Measurements from ENCODE around the gene POU2AF2. TPM values are rescaled to one million over a fixed set of nuclear protein-coding genes. Genes with fewer than 3 reads are reported as not detected.

The POU2AF2 gene
- total RNA-seq, 1 donor: not detected

DNA sequence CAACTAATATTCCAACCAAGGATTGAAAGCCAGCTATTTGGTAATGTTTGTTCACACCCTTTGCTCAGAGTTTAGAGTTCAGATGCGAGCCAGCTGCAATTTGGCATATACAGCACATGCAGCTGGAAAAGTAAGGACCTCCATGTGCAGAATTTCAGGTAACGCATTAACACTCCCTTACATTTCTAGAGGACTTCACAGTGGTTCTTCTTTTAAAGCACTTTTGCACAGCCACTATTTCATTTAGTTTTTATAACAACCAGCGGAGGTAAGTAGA lies 56.3 kb downstream of the POU2AF2 start:
- no peak overlapping the region for H3K4me3 ChIP-seq (ENCODE audit: low read depth, low read length)
- TF ChIP-seq, protein P1, sequence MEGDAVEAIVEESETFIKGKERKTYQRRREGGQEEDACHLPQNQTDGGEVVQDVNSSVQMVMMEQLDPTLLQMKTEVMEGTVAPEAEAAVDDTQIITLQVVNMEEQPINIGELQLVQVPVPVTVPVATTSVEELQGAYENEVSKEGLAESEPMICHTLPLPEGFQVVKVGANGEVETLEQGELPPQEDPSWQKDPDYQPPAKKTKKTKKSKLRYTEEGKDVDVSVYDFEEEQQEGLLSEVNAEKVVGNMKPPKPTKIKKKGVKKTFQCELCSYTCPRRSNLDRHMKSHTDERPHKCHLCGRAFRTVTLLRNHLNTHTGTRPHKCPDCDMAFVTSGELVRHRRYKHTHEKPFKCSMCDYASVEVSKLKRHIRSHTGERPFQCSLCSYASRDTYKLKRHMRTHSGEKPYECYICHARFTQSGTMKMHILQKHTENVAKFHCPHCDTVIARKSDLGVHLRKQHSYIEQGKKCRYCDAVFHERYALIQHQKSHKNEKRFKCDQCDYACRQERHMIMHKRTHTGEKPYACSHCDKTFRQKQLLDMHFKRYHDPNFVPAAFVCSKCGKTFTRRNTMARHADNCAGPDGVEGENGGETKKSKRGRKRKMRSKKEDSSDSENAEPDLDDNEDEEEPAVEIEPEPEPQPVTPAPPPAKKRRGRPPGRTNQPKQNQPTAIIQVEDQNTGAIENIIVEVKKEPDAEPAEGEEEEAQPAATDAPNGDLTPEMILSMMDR (IDR thresholded peaks at IDR 0.05; ENCODE audit: insufficient read depth, low read depth, low read length): no peak
- no peak for DNase-seq (ENCODE audit: low read depth)

GRCh38 chr11:111302298-111302697 lies 56.8 kb downstream of the POU2AF2 start:
- no peak overlapping the region for H3K4me3 ChIP-seq (ENCODE audit: low read depth, low read length)
- no peak for DNase-seq (ENCODE audit: low read depth)
- TF ChIP-seq, protein P1 (IDR thresholded peaks at IDR 0.05; ENCODE audit: insufficient read depth, low read depth, low read length): no peak

- DNase-seq (ENCODE audit: low read depth): no peak
- H3K4me3 ChIP-seq (ENCODE audit: low read depth, low read length): no peak overlapping the region
- TF ChIP-seq, protein P1 (IDR thresholded peaks at IDR 0.05; ENCODE audit: insufficient read depth, low read depth, low read length): no peak
Measured at GRCh38 chr11:111303461-111303860, 57.9 kb downstream of the POU2AF2 start.

DNA sequence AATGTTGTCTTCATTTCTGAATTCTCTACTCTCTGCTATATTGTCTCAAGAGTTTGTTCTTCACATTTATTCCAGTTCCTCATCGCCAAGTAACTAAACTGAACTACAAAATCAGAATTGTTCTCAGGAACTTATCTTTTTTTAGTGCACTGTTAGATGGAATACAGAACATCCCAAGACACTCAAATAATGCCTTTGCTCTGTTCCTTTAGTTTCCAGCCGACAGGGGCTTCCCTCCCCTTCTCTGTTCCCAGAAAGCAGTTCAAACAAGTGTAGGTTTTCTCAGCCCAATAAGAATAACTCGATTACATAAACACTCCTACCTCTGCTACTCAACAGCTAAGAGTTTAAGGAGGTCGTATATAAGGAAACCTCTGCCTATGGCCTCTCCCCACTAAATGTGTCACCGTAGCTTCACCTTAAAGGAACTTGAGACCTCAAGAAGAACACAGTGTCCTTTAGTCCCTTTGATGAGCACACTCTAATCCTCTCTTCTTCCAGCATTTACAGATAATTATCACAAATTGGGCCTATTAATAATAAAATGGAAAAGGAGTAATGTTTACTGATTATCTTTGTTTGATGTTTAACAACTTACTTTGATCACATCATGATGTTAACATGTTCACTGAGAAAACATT lies 59.8 kb downstream of the POU2AF2 start:
- TF ChIP-seq, protein P1 (IDR thresholded peaks at IDR 0.05; ENCODE audit: insufficient read depth, low read depth, low read length): no peak
- H3K4me3 ChIP-seq (ENCODE audit: low read depth, low read length): no peak overlapping the region
- no peak for DNase-seq (ENCODE audit: low read depth)

DNA sequence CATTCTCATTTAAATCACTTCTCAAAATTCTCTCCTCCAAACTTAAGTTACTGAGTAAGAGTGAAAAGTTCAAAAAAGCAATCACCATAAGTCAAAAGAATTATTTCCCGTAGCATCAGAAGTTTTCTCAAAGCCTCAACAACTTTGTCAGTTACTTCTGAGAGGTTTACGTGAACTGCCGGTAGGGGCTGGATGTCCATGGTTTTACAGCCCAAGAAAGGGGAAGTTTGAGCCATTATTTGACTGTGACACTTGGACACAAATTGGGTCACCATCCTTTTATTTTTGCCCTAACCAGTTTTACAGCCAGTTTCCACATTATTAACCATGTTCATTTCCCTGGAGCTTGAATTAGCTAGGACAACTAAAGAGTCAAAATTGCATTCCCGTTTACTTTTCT lies 60.4 kb downstream of the POU2AF2 start:
- TF ChIP-seq, protein P1 (IDR thresholded peaks at IDR 0.05; ENCODE audit: insufficient read depth, low read depth, low read length): no peak
- no peak for DNase-seq (ENCODE audit: low read depth)
- H3K4me3 ChIP-seq (ENCODE audit: low read depth, low read length): no peak overlapping the region

GRCh38 chr11:111306321-111306720 lies 60.8 kb downstream of the POU2AF2 start:
- H3K4me3 ChIP-seq (ENCODE audit: low read depth, low read length): no peak overlapping the region
- TF ChIP-seq, protein P1 (IDR thresholded peaks at IDR 0.05; ENCODE audit: insufficient read depth, low read depth, low read length): no peak
- no peak for DNase-seq (ENCODE audit: low read depth)

DNA sequence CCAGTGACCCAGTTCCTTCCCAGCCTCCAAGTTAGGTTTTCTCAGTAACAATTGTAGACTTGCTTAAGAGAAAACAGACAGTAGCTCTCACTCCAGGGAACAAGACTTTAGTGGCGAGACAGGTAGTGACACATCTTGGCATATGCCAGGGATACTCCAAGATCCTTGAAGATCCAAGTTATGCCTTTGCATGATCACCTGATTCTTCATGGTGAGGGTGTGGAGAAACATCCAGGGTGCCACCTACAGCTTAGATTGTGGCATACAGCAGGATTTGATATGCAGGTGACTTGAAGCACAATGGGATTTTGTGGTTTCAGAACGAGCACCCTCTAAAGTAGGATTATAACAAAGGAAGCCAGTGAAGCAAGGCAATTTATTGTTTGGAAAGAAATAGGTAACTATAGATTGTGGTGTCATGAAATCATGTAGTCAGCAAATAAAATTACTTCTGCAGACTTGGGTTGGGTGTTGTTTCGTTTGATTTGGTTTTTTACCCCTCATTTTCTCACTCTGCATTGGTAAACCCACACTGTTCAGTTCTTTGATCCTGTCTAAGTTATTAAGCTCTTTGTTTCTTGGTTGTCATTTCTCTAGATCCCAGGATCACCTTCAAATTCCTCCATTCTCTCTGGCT lies 62.1 kb downstream of the POU2AF2 start:
- TF ChIP-seq, protein P1 (IDR thresholded peaks at IDR 0.05; ENCODE audit: insufficient read depth, low read depth, low read length): no peak
- H3K4me3 ChIP-seq (ENCODE audit: low read depth, low read length): no peak overlapping the region
- DNase-seq (ENCODE audit: low read depth): no peak

All from fibroblast of villous mesenchyme (primary cell).